SK-N-SH (cell line): Measurements from ENCODE around the gene MYLK2. TPM values are rescaled to one million over a fixed set of nuclear protein-coding genes. Genes with fewer than 3 reads are reported as not detected.
A peak's percentile ranks its signal among the peaks of the same experiment; 100 is the strongest.

Experiments used
- CTCF ChIA-PET: fragments of 300-600, 350-600 bp; formaldehyde crosslinking; extraction: SDS; loops from one replicate; lab custom pipeline; 2021; lab: Yijun Ruan, JAX
- POLR2A ChIA-PET: fragments of 350-600 bp; sonication (Branson Sonifier 250); formaldehyde crosslinking; extraction: SDS; loops from one replicate; lab custom pipeline; 2020; ENCODE audit warnings: antibody characterized with exemption, inconsistent platforms; lab: Yijun Ruan, JAX
- DNase-seq: peaks from one replicate; pipeline ENCODE4 v3.0.0; 2012
- H2AFZ ChIP-seq: fragments of 200-600 bp; sonication (generic); 2 replicates; pipeline ENCODE4 v1.8.1; 2016; ENCODE audit warnings: antibody characterized with exemption, mild to moderate bottlenecking, low read depth
- H3F3A ChIP-seq: fragments of 200-600 bp; sonication (generic); replicated peaks from 2 replicates; pipeline ENCODE3; 2016; ENCODE audit warnings: antibody characterized with exemption, mild to moderate bottlenecking; ENCODE audit not compliant: insufficient read depth
- H3K27ac ChIP-seq, 2 experiments: fragments of 200-500 bp in 1 of 2; fragments of 200-600 bp in 1 of 2; sonication (Bioruptor generic) in 1 of 2; sonication (generic), shearing (Covaris generic) in 1 of 2; 2 replicates each; pipeline versions ENCODE4 v1.5.1 to v1.6.1; 2014 to 2016; ENCODE audit warnings: low read depth in 2 of 2, inconsistent platforms in 1 of 2, low read length in 1 of 2, mild to moderate bottlenecking in 1 of 2, mixed read lengths in 1 of 2
- H3K27me3 ChIP-seq: fragments of 200-600 bp; sonication (generic), shearing (Covaris generic); 2 replicates; pipeline ENCODE4 v1.6.1; 2016; ENCODE audit warnings: mixed run types; ENCODE audit not compliant: insufficient read depth
- H3K36me3 ChIP-seq, 2 experiments: fragments of 200-500 bp in 1 of 2; fragments of 200-600 bp in 1 of 2; sonication (Bioruptor generic) in 1 of 2; sonication (generic) in 1 of 2; replicated peaks in 1 of 2; 2 replicates each; pipeline versions ENCODE3 to v1.5.1; 2014 to 2016; ENCODE audit warnings: low read length in 1 of 2, mild to moderate bottlenecking in 1 of 2; ENCODE audit not compliant: insufficient read depth in 2 of 2, control insufficient read depth in 1 of 2
- H3K4me1 ChIP-seq, 2 experiments: fragments of 200-500 bp in 1 of 2; fragments of 200-600 bp in 1 of 2; sonication (Bioruptor generic) in 1 of 2; sonication (generic), shearing (Covaris generic) in 1 of 2; 2 replicates each; pipeline versions ENCODE4 v1.5.1 to v1.6.1; 2014 to 2016; ENCODE audit warnings: low read depth in 1 of 2, low read length in 1 of 2, mixed run types in 1 of 2; ENCODE audit not compliant: insufficient read depth in 2 of 2, control insufficient read depth in 1 of 2
- H3K4me2 ChIP-seq: fragments of 200-600 bp; sonication (generic), shearing (Covaris generic); 2 replicates; pipeline ENCODE4 v1.6.1; 2017; ENCODE audit warnings: mixed run types
- H3K4me3 ChIP-seq, 2 experiments: fragments of 200-500 bp in 1 of 2; fragments of 200-600 bp in 1 of 2; sonication (Bioruptor generic) in 1 of 2; sonication (generic), shearing (Covaris generic) in 1 of 2; 2 replicates each; pipeline versions ENCODE4 v1.5.1 to v1.8.1; 2014 to 2016; ENCODE audit warnings: low read depth in 2 of 2, inconsistent platforms in 1 of 2, low read length in 1 of 2, mild to moderate bottlenecking in 1 of 2, mixed read lengths in 1 of 2, moderate library complexity in 1 of 2
- H3K79me2 ChIP-seq: fragments of 200-600 bp; sonication (generic); 2 replicates; pipeline ENCODE4 v1.8.1; 2017; ENCODE audit warnings: mild to moderate bottlenecking; ENCODE audit not compliant: insufficient read depth
- H3K9ac ChIP-seq: fragments of 200-600 bp; sonication (generic); 2 replicates; pipeline ENCODE4 v1.6.1; 2017; ENCODE audit warnings: mixed run types
- H3K9me2 ChIP-seq: fragments of 200-600 bp; sonication (generic); 2 replicates; pipeline ENCODE4 v1.6.1; 2017; ENCODE audit warnings: mixed run types
- H3K9me3 ChIP-seq: fragments of 200-600 bp; sonication (generic); 2 replicates; pipeline ENCODE4 v1.6.1; 2017; ENCODE audit warnings: mixed run types, mild to moderate bottlenecking, moderate library complexity
- H4K20me1 ChIP-seq: fragments of 200-600 bp; sonication (generic); 2 replicates; pipeline ENCODE4 v1.6.1; 2017; ENCODE audit warnings: mild to moderate bottlenecking, mixed run types; ENCODE audit not compliant: insufficient read depth
- CHD2 ChIP-seq: fragments of 150-350 bp; IDR thresholded peaks from 2 replicates; pipeline ENCODE4 v1.6.1; 2018; ENCODE audit warnings: low read length; ENCODE audit not compliant: partially characterized antibody
- ELF1 ChIP-seq: IDR thresholded peaks from 2 replicates; pipeline ENCODE4 v1.4.0; 2012
- EP300 ChIP-seq, 2 experiments: IDR thresholded peaks; 2 replicates each; pipeline versions ENCODE4 v1.4.0 to v1.6.1; 2012; ENCODE audit warnings: borderline replicate concordance in 1 of 2, low read depth in 1 of 2, low read length in 1 of 2
- GATA2 ChIP-seq: sonication (generic); formaldehyde crosslinking; IDR thresholded peaks from 2 replicates; pipeline ENCODE4 v1.5.0; 2020; ENCODE audit warnings: mild to moderate bottlenecking, missing genetic modification reagents
- JUND ChIP-seq: IDR thresholded peaks from 2 replicates; pipeline ENCODE4 v1.4.0; 2012
- MEF2A ChIP-seq: IDR thresholded peaks from 2 replicates; pipeline ENCODE4 v1.4.0; 2012; ENCODE audit warnings: low read depth, borderline replicate concordance
- MXI1 ChIP-seq: IDR thresholded peaks from 2 replicates; pipeline ENCODE4 v1.6.1; 2012; ENCODE audit warnings: mild to moderate bottlenecking, low read depth, low read length, improper control_type of control experiment
- NRF1 ChIP-seq: IDR thresholded peaks from 2 replicates; pipeline ENCODE4 v1.6.1; 2012; ENCODE audit warnings: low read depth, mild to moderate bottlenecking, low read length
- POLR2AphosphoS5 ChIP-seq: IDR thresholded peaks from 2 replicates; pipeline ENCODE4 v1.6.1; 2012; ENCODE audit warnings: low read depth, low read length
- RCOR1 ChIP-seq: fragments of 150-350 bp; IDR thresholded peaks from 2 replicates; pipeline ENCODE4 v1.6.1; 2017; ENCODE audit warnings: antibody characterized with exemption, low read length
- RFX5 ChIP-seq: IDR thresholded peaks from 2 replicates; pipeline ENCODE4 v1.6.1; 2012; ENCODE audit warnings: mild to moderate bottlenecking, improper control_type of control experiment, low read length
- RXRA ChIP-seq: IDR thresholded peaks from 2 replicates; pipeline ENCODE4 v1.4.0; 2012; ENCODE audit warnings: low read depth, mild to moderate bottlenecking, borderline replicate concordance
- TAF1 ChIP-seq: IDR thresholded peaks from 2 replicates; pipeline ENCODE4 v1.6.1; 2012; ENCODE audit warnings: low read depth, mild to moderate bottlenecking, low read length, moderate library complexity, borderline replicate concordance
- TCF12 ChIP-seq: IDR thresholded peaks from 2 replicates; pipeline ENCODE4 v1.4.0; 2012
- YY1 ChIP-seq: IDR thresholded peaks from 2 replicates; pipeline ENCODE4 v1.4.0; 2012; ENCODE audit warnings: low read depth, mild to moderate bottlenecking
- WGBS: methylation state at CpG from one replicate; pipeline ENCODE4 v1.1.6; 2017; ENCODE audit warnings: low lambda C conversion rate; 5-methylcytosine and 5-hydroxymethylcytosine counted together
- polyA plus RNA-seq, 3 experiments: library from polyadenylated mRNA; depleted of rRNA; stranded (reverse); fragments of >200 nt; gene quantifications; 2 replicates each; pipeline ENCODE4 v1.2.3, GENCODE V29; 2012
- TF ChIP-seq, protein P1 (sequence below): IDR thresholded peaks from 2 replicates; pipeline ENCODE4 v1.4.0; 2012; ENCODE audit warnings: low read depth
- TF ChIP-seq, protein P2 (sequence below): IDR thresholded peaks from 2 replicates; pipeline ENCODE4 v1.6.1; 2012; ENCODE audit warnings: mild to moderate bottlenecking, low read depth, low read length, moderate library complexity
- TF ChIP-seq, protein P3 (sequence below): fragments of 150-350 bp; IDR thresholded peaks from 2 replicates; pipeline ENCODE4 v1.6.1; 2016; ENCODE audit warnings: mild to moderate bottlenecking, low read depth, low read length
- TF ChIP-seq, protein P4 (sequence below): fragments of 150-350 bp; IDR thresholded peaks from 2 replicates; pipeline ENCODE4 v1.6.1; 2017; ENCODE audit warnings: antibody characterized with exemption, low read length, low read depth, borderline replicate concordance
- TF ChIP-seq, protein P5 (sequence below): IDR thresholded peaks from 2 replicates; pipeline ENCODE4 v1.4.0; 2012; ENCODE audit warnings: low read depth, borderline replicate concordance

MYLK2 gene
- polyA plus RNA-seq, 1 of the 3 experiments (the other 2 are of a cell fraction) = 0.21 TPM

DNA sequence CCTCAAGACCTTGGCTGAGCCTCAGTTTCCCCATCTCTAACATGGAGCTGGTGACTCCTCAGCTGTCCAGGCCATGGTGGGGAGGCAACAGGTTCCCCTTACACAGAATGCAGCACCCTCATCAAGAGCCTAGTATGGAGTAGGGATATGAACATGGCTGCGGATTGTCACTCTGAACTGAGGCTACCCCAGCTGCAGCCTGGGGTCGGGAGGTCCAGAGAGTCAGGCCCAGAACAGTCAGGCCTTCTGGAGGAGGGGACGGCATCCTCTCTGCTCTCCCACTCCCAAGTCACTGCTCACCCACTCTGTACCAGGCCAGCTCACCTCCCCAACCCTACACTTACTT, 27.6 kb downstream of the MYLK2 start:
- Histone ChIP-seq H4K20me1 (no peaks in the 10 kb centered on the region), H3K9me2 (no peaks in the 10 kb centered on the region), H2AFZ (no peak overlapping the region), H3K79me2 (no peaks in the 10 kb centered on the region), H3K4me1 (peaks cover 19 to 22% of the 10 kb centered on the region in 2 experiments; a peak in 3 of 4 replicates), H3K9me3 (no peaks in the 10 kb centered on the region), H3K36me3 (no peaks in the 10 kb centered on the region), H3K9ac (no peak overlapping the region), H3F3A (peaks cover 1% of the 10 kb centered on the region), H3K27me3 (no peaks in the 10 kb centered on the region; the same call in 1 of the 2 replicates), H3K27ac (no peak overlapping the region), H3K4me2 (no peak overlapping the region), H3K4me3 (peak overlapping the region in 1 of 2 experiments; percentile 53; a peak in 1 of 4 replicates)
- TF ChIP-seq YY1 (no peak), MXI1 (no peak), RFX5 (no peak), CHD2 (no peak), NRF1 (no peak), MEF2A (no peak), POLR2AphosphoS5 (no peak), RXRA (no peak), ELF1 (no peak), TCF12 (no peak), RCOR1 (no peak), GATA2 (no peak), TAF1 (no peak), JUND (no peak), EP300 (IDR thresholded peaks at IDR 0.05; ENCODE audit: borderline replicate concordance in 1 of 2, low read depth in 1 of 2, low read length in 1 of 2) (no peak)
- TF ChIP-seq, protein P1, sequence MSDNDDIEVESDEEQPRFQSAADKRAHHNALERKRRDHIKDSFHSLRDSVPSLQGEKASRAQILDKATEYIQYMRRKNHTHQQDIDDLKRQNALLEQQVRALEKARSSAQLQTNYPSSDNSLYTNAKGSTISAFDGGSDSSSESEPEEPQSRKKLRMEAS = no peak
- TF ChIP-seq, protein P2, sequence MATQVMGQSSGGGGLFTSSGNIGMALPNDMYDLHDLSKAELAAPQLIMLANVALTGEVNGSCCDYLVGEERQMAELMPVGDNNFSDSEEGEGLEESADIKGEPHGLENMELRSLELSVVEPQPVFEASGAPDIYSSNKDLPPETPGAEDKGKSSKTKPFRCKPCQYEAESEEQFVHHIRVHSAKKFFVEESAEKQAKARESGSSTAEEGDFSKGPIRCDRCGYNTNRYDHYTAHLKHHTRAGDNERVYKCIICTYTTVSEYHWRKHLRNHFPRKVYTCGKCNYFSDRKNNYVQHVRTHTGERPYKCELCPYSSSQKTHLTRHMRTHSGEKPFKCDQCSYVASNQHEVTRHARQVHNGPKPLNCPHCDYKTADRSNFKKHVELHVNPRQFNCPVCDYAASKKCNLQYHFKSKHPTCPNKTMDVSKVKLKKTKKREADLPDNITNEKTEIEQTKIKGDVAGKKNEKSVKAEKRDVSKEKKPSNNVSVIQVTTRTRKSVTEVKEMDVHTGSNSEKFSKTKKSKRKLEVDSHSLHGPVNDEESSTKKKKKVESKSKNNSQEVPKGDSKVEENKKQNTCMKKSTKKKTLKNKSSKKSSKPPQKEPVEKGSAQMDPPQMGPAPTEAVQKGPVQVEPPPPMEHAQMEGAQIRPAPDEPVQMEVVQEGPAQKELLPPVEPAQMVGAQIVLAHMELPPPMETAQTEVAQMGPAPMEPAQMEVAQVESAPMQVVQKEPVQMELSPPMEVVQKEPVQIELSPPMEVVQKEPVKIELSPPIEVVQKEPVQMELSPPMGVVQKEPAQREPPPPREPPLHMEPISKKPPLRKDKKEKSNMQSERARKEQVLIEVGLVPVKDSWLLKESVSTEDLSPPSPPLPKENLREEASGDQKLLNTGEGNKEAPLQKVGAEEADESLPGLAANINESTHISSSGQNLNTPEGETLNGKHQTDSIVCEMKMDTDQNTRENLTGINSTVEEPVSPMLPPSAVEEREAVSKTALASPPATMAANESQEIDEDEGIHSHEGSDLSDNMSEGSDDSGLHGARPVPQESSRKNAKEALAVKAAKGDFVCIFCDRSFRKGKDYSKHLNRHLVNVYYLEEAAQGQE = no peak
- TF ChIP-seq, protein P3, sequence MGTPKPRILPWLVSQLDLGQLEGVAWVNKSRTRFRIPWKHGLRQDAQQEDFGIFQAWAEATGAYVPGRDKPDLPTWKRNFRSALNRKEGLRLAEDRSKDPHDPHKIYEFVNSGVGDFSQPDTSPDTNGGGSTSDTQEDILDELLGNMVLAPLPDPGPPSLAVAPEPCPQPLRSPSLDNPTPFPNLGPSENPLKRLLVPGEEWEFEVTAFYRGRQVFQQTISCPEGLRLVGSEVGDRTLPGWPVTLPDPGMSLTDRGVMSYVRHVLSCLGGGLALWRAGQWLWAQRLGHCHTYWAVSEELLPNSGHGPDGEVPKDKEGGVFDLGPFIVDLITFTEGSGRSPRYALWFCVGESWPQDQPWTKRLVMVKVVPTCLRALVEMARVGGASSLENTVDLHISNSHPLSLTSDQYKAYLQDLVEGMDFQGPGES = no peak
- TF ChIP-seq, protein P4, sequence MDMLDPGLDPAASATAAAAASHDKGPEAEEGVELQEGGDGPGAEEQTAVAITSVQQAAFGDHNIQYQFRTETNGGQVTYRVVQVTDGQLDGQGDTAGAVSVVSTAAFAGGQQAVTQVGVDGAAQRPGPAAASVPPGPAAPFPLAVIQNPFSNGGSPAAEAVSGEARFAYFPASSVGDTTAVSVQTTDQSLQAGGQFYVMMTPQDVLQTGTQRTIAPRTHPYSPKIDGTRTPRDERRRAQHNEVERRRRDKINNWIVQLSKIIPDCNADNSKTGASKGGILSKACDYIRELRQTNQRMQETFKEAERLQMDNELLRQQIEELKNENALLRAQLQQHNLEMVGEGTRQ = no peak
- TF ChIP-seq, protein P5, sequence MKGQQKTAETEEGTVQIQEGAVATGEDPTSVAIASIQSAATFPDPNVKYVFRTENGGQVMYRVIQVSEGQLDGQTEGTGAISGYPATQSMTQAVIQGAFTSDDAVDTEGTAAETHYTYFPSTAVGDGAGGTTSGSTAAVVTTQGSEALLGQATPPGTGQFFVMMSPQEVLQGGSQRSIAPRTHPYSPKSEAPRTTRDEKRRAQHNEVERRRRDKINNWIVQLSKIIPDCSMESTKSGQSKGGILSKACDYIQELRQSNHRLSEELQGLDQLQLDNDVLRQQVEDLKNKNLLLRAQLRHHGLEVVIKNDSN = no peak
- ChIA-PET CTCF (interaction anchor here (0.7 to 5.4 kb wide), 44 partner anchors 8 to 263 kb away, joined by 3 to 86 read pairs (median 4); partner anchors contain the start of genes DUSP15, MYLK2, PDRG1 and TM9SF4), POLR2A (no interaction called here)
- DNase-seq = no peak
- 0% methylated on average over 2 of the region's 3 CpGs for WGBS
